ENCODE measurements around the gene FASTKD2.

Gene FASTKD2

DNA sequence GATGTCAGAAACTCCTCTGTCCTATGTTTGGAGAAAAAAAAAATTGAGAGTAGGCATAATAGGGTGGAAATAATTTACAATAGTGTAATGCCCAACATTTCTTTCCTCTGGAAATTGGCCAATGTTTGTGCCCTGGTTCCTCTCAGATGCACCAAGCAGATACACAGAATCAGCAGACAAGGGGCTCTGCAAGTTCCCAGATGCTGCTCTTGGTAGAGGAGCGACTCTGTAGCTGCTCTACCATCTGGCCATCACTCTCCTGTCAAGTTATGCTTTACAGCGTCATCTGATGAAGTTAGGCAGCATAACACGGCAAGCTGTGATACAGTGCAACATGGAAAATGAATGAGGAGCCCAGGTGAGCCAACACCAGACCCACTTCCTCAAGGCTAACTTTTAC is 48.8 kb upstream of the FASTKD2 start (continued):
- TF ChIP-seq KLF7 (tag by site-specific recombination; IDR thresholded peaks at IDR 0.05; ENCODE audit: borderline replicate concordance) (no peak), ZNF311 (tag by site-specific recombination; IDR thresholded peaks at IDR 0.05; ENCODE audit: borderline replicate concordance) (no peak), HOXC10 (CRISPR knock-in tag; IDR thresholded peaks at IDR 0.05) (no peak)

DNA sequence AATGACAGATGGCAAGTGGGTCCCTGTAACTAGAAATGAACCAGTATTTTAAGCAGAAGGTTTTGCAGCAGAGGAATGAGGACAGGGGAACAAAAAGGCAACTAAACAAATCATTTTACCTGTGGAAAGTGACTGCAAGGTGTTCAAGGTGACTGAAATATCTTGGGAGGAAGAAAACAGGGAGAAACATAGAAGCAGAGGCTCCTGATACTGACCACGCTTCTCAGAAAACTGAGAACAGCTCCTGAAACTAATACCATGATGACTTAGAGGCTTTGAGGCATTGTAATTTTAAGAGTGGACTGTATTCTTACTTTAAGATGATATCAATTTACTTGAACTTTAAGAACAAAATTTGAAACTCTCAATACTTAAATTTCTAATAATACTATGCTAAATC is 47.1 kb upstream of the FASTKD2 start, which contains the start of gene DYTN:
DYTN (minus strand) TSS at position 101 of the 400 bp plus-strand sequence. CDS start 117 bp downstream, outside the sequence.
- CTCF ChIA-PET: no interaction called here
- TF ChIP-seq ZNF529 (tag by site-specific recombination; IDR thresholded peaks at IDR 0.05; ENCODE audit: insufficient replicate concordance) (no peak), OSR2 (tag by site-specific recombination; IDR thresholded peaks at IDR 0.05) (no peak), SALL2 (tag by site-specific recombination; IDR thresholded peaks at IDR 0.05; ENCODE audit: borderline replicate concordance) (no peak), ZNF664 (tag by site-specific recombination; IDR thresholded peaks at IDR 0.05) (no peak), ZNF555 (tag by site-specific recombination; conservative IDR thresholded peaks at IDR 0.05) (no peak), ZNF366 (tag by site-specific recombination; conservative IDR thresholded peaks at IDR 0.05) (no peak), ZNF654 (tag by site-specific recombination; IDR thresholded peaks at IDR 0.05; ENCODE audit: low read depth) (no peak), ZNF132 (tag by site-specific recombination; IDR thresholded peaks at IDR 0.05; ENCODE audit: borderline replicate concordance) (no peak), GLIS1 (tag by site-specific recombination; IDR thresholded peaks at IDR 0.05) (no peak), ZNF624 (tag by site-specific recombination; IDR thresholded peaks at IDR 0.05) (no peak), ZNF629 (tag by site-specific recombination; IDR thresholded peaks at IDR 0.05) (no peak), ZNF248 (tag by site-specific recombination; IDR thresholded peaks at IDR 0.05) (no peak)
- TF ChIP-seq, protein P1, sequence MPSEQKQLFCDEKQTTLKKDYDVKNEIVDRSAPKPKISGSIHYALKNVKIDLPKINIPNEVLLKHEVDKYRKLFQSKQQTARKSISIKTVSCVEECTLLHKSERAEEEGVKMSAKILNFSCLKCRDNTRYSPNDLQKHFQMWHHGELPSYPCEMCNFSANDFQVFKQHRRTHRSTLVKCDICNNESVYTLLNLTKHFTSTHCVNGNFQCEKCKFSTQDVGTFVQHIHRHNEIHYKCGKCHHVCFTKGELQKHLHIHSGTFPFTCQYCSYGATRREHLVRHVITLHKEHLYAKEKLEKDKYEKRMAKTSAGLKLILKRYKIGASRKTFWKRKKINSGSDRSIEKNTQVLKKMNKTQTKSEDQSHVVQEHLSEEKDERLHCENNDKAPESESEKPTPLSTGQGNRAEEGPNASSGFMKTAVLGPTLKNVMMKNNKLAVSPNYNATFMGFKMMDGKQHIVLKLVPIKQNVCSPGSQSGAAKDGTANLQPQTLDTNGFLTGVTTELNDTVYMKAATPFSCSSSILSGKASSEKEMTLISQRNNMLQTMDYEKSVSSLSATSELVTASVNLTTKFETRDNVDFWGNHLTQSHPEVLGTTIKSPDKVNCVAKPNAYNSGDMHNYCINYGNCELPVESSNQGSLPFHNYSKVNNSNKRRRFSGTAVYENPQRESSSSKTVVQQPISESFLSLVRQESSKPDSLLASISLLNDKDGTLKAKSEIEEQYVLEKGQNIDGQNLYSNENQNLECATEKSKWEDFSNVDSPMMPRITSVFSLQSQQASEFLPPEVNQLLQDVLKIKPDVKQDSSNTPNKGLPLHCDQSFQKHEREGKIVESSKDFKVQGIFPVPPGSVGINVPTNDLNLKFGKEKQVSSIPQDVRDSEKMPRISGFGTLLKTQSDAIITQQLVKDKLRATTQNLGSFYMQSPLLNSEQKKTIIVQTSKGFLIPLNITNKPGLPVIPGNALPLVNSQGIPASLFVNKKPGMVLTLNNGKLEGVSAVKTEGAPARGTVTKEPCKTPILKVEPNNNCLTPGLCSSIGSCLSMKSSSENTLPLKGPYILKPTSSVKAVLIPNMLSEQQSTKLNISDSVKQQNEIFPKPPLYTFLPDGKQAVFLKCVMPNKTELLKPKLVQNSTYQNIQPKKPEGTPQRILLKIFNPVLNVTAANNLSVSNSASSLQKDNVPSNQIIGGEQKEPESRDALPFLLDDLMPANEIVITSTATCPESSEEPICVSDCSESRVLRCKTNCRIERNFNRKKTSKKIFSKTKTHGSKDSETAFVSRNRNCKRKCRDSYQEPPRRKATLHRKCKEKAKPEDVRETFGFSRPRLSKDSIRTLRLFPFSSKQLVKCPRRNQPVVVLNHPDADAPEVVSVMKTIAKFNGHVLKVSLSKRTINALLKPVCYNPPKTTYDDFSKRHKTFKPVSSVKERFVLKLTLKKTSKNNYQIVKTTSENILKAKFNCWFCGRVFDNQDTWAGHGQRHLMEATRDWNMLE (tag by site-specific recombination; conservative IDR thresholded peaks at IDR 0.05; ENCODE audit: low read depth): no peak
- TF ChIP-seq, protein P2, sequence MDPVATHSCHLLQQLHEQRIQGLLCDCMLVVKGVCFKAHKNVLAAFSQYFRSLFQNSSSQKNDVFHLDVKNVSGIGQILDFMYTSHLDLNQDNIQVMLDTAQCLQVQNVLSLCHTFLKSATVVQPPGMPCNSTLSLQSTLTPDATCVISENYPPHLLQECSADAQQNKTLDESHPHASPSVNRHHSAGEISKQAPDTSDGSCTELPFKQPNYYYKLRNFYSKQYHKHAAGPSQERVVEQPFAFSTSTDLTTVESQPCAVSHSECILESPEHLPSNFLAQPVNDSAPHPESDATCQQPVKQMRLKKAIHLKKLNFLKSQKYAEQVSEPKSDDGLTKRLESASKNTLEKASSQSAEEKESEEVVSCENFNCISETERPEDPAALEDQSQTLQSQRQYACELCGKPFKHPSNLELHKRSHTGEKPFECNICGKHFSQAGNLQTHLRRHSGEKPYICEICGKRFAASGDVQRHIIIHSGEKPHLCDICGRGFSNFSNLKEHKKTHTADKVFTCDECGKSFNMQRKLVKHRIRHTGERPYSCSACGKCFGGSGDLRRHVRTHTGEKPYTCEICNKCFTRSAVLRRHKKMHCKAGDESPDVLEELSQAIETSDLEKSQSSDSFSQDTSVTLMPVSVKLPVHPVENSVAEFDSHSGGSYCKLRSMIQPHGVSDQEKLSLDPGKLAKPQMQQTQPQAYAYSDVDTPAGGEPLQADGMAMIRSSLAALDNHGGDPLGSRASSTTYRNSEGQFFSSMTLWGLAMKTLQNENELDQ (tag by site-specific recombination; IDR thresholded peaks at IDR 0.05; ENCODE audit: low read depth): no peak
- TF ChIP-seq, protein P3, sequence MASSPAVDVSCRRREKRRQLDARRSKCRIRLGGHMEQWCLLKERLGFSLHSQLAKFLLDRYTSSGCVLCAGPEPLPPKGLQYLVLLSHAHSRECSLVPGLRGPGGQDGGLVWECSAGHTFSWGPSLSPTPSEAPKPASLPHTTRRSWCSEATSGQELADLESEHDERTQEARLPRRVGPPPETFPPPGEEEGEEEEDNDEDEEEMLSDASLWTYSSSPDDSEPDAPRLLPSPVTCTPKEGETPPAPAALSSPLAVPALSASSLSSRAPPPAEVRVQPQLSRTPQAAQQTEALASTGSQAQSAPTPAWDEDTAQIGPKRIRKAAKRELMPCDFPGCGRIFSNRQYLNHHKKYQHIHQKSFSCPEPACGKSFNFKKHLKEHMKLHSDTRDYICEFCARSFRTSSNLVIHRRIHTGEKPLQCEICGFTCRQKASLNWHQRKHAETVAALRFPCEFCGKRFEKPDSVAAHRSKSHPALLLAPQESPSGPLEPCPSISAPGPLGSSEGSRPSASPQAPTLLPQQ (tag by site-specific recombination; IDR thresholded peaks at IDR 0.05): no peak
- TF ChIP-seq, protein P4, sequence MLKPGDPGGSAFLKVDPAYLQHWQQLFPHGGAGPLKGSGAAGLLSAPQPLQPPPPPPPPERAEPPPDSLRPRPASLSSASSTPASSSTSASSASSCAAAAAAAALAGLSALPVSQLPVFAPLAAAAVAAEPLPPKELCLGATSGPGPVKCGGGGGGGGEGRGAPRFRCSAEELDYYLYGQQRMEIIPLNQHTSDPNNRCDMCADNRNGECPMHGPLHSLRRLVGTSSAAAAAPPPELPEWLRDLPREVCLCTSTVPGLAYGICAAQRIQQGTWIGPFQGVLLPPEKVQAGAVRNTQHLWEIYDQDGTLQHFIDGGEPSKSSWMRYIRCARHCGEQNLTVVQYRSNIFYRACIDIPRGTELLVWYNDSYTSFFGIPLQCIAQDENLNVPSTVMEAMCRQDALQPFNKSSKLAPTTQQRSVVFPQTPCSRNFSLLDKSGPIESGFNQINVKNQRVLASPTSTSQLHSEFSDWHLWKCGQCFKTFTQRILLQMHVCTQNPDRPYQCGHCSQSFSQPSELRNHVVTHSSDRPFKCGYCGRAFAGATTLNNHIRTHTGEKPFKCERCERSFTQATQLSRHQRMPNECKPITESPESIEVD (tag by site-specific recombination; IDR thresholded peaks at IDR 0.05): no peak
- POLR2A ChIA-PET: no interaction called here

More for the DNA sequence above, 47.1 kb upstream of the FASTKD2 start, which contains the start of gene DYTN:
- Histone ChIP-seq H3K4me3 (ENCODE audit: low read depth, low read length) (no peak within 1 kb of the TSS), H3K36me3 (ENCODE audit: control insufficient read depth in 2 of 2, insufficient read depth in 1 of 2, low read length in 2 of 2) (no peaks in the 10 kb centered on the region), H3K27ac (ENCODE audit: extremely low read depth, low read depth, low read length) (no peak within 1 kb of the TSS), H3K4me1 (ENCODE audit: control insufficient read depth, insufficient read depth, low read length) (no peaks in the 10 kb centered on the region), H3K9me3 (ENCODE audit: control insufficient read depth, insufficient read depth, low read depth, low read length) (no peaks in the 10 kb centered on the region; the same call in 1 of the 2 replicates)
